Osteocyte (in vitro differentiated cells): ENCODE data around the gene HEXB. TPM values are rescaled to one million over a fixed set of nuclear protein-coding genes. Genes with fewer than 3 reads are reported as not detected.

Experiments used
- DNase-seq: peaks from one replicate; pipeline ENCODE4 v3.0.0; 2021; ENCODE audit warnings: mixed read lengths; ENCODE audit not compliant: unreplicated experiment; ENCODE audit errors: extremely low spot score
- H3K27ac Mint-ChIP-seq: one replicate; pipeline ENCODE4 v1.8.0; 2021; ENCODE audit warnings: mild to moderate bottlenecking, mixed read lengths; ENCODE audit not compliant: unreplicated experiment
- H3K27me3 Mint-ChIP-seq: one replicate; pipeline ENCODE4 v1.8.0; 2021; ENCODE audit warnings: mixed read lengths; ENCODE audit not compliant: unreplicated experiment
- H3K36me3 Mint-ChIP-seq: one replicate; pipeline ENCODE4 v1.8.0; 2021; ENCODE audit warnings: mixed read lengths; ENCODE audit not compliant: unreplicated experiment
- H3K4me1 Mint-ChIP-seq: one replicate; pipeline ENCODE4 v1.8.0; 2021; ENCODE audit warnings: mixed read lengths; ENCODE audit not compliant: unreplicated experiment
- H3K4me3 Mint-ChIP-seq: one replicate; pipeline ENCODE4 v1.8.0; 2021; ENCODE audit warnings: mild to moderate bottlenecking, moderate library complexity, mixed read lengths; ENCODE audit not compliant: unreplicated experiment
- H3K9me3 Mint-ChIP-seq: one replicate; pipeline ENCODE4 v1.8.0; 2021; ENCODE audit warnings: mixed read lengths; ENCODE audit not compliant: unreplicated experiment
- CTCF ChIP-seq: fragments of 200-600 bp; sonication (generic); IDR thresholded peaks from 2 replicates; pipeline ENCODE4 v1.5.0; 2021; ENCODE audit warnings: antibody characterized with exemption, mild to moderate bottlenecking, moderate library complexity
- total RNA-seq: library from RNA; stranded (reverse); gene quantifications from 2 replicates; pipeline ENCODE4 v1.2.1, GENCODE V29; 2021

Gene HEXB
- total RNA-seq, 1 donor from 2014 or later = 153 TPM

DNA sequence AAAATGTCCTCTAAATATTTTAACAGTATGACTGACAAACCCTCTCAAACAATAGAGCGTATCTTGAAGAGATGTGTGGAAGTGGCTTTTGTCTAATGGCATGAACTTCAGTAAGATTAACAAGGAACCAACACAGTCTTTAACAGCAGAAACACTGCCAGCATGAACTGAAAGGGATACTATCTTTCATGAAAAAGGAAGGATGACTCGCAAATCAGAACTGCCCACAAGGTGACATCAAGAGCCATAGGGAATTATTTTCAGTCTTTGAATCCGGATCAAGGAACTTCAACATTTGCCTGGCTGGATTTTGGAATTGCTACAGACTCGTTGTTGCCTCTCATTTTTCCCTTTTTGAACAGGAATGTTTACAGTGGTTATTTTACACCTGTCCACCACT is 5.1 kb upstream of the HEXB start:
- peaks cover 6% of the 10 kb centered on the region for H3K4me1 Mint-ChIP-seq
- no peak for DNase-seq
- no peaks in the 10 kb centered on the region for H3K36me3 Mint-ChIP-seq
- no peak for TF ChIP-seq CTCF
- H3K9me3 Mint-ChIP-seq = no peaks in the 10 kb centered on the region
- no peaks in the 10 kb centered on the region for H3K27me3 Mint-ChIP-seq
- H3K4me3 Mint-ChIP-seq = no peak overlapping the region
- H3K27ac Mint-ChIP-seq = no peak overlapping the region

- H3K4me1 Mint-ChIP-seq = peaks cover 21% of the 10 kb centered on the region
- H3K4me3 Mint-ChIP-seq = peak overlapping the region; percentile 73
- TF ChIP-seq CTCF = no peak
- peak overlapping the region; percentile 20 for H3K27ac Mint-ChIP-seq
- H3K9me3 Mint-ChIP-seq = no peaks in the 10 kb centered on the region
- no peaks in the 10 kb centered on the region for H3K27me3 Mint-ChIP-seq
- H3K36me3 Mint-ChIP-seq = peaks cover 13% of the 10 kb centered on the region
- DNase-seq = no peak
These were observed 1.1 kb downstream of the HEXB start for GRCh38 chr5:74685979-74686631.

- no peak for TF ChIP-seq CTCF
- DNase-seq = no peak
- Mint-ChIP-seq H3K27ac (no peak overlapping the region), H3K4me3 (no peak overlapping the region), H3K9me3 (no peaks in the 10 kb centered on the region), H3K4me1 (peaks cover 21% of the 10 kb centered on the region), H3K27me3 (no peaks in the 10 kb centered on the region), H3K36me3 (peaks cover 15% of the 10 kb centered on the region)
These were observed 2.1 kb downstream of the HEXB start for GRCh38 chr5:74686962-74687751.

DNA sequence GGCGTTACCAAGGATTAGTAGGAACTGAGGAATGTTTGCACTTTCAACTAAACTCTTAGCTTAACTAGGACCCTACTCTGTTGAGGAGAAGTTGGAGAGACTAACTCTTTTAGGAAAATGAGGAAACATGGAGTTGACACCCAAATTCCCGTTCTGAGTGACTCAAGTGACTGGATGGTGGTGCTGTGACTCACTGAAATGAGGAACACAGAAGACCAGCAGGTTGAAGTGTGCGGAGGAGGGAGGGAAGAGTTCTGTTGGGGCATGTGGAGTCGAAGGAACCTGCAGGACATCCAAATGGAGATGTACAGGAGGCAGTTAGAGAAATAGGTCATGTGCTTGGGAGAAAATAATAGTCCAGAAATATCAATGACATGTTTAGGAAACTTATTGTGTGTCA is 8.2 kb downstream of the HEXB start:
- Mint-ChIP-seq H3K27me3 (no peaks in the 10 kb centered on the region), H3K4me1 (no peaks in the 10 kb centered on the region), H3K36me3 (peaks cover 32% of the 10 kb centered on the region), H3K27ac (no peak overlapping the region), H3K9me3 (no peaks in the 10 kb centered on the region), H3K4me3 (no peak overlapping the region)
- DNase-seq = no peak
- no peak for TF ChIP-seq CTCF

- no peak for DNase-seq
- Mint-ChIP-seq H3K27me3 (no peaks in the 10 kb centered on the region), H3K36me3 (peaks cover 43% of the 10 kb centered on the region), H3K27ac (no peak overlapping the region), H3K4me1 (no peaks in the 10 kb centered on the region), H3K9me3 (no peaks in the 10 kb centered on the region), H3K4me3 (no peak overlapping the region)
- no peak for TF ChIP-seq CTCF
These were observed 32.6 kb downstream of the HEXB start for GRCh38 chr5:74717596-74717995.
